Kidney glomerular epithelial cell (primary cell): ENCODE results near the gene PNMA6E.

Experiments
- DNase-seq: peaks from one replicate; lab custom pipeline; 2025; lab: John Stamatoyannopoulos, UW

PNMA6E gene

DNA sequence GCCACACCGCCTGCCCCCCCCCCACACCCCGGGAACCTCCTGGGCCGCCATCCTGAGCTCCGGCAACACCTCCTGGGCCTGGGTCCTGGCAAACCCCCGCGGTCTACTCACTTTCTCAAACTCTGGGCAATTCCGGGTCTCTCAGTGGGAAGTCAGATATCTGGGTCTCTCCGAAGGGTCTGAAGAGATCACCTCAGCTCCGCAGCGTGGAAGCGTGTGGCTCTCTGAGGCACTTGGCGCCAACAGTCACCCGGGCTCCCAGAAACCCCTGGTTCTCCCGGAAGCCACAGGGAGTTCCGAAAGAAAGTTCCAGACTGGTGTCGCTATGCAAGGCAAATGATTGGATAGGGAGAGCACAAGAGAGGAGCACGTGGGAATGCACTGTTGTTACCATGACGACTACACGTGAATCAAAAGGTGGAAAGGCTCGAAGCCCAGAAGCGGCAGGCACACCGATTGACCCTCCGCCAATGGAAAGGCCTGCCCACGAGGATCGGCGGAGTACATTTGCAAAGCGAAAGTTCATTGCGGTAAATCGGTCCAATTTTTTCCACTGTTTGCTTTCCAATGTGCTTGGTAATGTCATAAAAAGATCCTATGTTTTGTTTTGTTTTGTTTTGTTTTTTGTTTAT lies at the start of gene PNMA6E:
Gene PNMA6E (minus strand): TSS at position 218 of the 632 bp plus-strand sequence. CDS start 2,501 bp downstream, outside the sequence.
- DNase-seq = no peak

GRCh38 chrX:153450949-153451277 lies 49.8 kb upstream of the PNMA6E start:
- DNase-seq = no peak

DNA sequence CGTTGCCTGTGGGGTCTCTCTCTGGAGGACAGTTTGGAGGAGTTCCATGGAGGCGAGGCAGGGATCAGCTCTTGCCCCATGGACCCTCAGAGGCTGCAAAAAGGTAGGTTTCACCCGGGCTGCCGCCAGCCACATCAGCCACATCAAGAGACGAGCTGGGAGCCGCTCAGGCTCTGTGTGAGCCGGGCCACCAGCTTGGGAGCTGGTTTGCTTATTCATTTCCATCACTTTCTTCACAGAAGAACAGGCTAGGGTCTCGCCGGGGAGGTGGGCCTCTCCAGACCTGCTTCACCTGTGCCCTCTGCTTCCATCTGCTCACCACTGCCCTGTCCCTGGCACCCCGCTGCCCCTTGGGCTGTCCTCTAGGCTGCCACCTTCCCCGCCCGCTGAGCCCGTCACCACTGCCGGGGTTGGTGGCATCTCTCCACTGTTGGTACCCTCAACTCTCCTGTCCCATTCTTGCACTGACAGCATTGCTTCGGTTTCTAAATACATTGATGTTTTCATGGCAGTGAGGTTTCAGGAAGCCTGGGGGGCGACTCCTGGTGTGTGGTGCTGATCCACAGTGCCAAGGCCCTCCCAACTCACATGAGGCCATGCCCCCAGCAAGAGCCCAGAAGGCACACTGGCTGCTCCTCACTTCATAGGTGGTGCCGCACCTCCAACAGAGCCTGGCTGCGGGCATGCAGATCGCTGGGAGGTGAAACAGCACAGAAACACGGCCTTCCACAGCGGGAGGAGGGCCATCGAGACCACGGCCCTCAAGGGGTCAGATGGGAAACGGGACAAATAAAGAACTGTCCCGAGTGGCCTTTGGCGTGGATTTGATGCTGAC lies 49.2 kb upstream of the PNMA6E start:
- DNase-seq = no peak

DNA sequence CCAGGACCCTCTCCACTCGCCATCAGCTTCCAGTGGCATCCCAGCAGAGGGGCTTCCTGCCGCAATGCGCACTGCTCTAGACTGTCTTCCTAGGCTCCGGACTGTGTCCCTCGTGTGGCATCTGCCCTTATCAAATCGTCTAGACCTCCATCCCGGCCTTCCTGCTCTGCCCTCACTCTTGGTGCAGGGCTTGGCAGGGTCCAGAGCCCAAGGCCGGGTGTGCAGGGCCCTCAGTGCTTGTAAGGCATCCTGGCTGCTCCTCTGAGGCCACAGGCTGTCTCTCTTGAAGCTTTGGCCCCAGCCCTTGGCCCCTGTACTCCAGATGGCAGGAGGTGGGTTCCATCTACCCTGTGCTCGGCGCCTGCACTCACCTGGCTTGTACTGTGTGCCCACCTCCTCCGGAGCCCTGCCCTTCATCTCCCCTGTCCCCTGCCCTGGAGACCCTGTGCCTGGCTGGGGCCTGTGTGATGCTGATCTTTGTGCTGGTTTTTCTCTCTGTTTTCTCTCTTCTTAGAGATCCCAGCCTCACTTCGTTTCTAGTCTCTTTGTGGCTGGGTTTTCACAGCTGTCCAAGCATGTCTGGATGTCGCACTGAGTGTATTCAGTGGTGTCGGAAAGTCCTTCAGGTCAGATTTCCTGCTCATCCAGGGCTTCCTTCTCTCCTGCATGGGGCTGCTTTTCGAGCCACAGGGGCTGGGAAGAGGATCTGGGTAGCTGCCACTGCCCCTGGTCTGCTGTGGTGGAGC lies 48.4 kb upstream of the PNMA6E start:
- DNase-seq = no peak

DNA sequence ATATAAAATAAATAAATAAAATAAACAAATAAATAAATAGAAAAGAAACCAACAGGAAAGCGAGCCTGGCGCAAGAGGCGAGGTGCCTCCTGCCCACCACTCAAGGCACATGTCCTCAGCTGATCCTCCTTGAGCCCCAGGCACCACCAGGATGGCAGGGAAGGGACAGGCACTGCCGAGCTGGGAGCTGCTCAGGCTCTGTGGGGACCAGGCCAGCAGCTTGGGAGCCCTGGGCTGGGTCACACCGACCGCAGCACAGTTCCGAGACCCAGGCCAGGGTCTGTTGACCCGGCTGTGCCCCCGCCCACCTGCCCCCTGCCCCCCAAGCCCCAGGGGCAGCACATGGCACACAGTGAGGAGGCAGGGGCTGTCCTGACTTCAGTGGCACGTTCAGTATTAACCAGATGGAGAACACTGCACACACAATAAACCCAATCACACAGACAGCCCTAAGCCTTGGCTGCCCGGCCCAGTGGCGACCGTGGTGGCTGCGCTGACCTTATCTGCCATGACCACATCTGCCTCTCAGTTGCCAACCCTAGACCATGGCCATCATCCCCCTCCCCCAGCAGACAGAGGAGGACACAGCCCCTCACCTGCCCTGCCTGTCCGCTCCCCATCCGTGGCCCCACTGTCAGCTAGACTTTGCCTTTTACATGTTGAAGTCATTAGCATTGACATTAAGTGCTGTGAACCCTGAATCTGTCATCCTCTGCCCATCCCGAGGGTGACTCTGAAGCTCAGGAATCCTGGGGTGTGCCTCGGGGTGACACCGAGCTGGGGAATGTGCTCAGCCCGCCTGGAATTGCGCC lies 47.6 kb upstream of the PNMA6E start:
- no peak for DNase-seq

DNA sequence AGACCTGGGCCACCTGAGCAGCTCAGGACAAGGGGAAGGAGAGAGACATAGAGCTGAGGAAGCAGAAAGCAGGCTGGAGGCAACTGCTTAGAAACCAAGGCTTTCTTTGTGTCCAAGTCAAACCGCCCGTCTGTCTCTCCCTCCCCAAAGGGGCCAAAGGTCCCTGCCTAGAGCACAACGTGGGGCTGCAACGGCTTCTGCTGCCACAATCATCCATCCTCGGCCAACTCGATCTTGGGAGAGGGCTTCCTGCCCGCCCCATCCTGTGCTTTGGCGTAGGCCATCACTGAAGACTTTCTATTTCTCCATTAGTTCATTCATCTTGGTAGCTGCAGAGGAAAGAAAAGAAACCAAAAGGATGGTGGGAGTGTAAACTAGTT lies 46.4 kb upstream of the PNMA6E start:
- no peak for DNase-seq

DNA sequence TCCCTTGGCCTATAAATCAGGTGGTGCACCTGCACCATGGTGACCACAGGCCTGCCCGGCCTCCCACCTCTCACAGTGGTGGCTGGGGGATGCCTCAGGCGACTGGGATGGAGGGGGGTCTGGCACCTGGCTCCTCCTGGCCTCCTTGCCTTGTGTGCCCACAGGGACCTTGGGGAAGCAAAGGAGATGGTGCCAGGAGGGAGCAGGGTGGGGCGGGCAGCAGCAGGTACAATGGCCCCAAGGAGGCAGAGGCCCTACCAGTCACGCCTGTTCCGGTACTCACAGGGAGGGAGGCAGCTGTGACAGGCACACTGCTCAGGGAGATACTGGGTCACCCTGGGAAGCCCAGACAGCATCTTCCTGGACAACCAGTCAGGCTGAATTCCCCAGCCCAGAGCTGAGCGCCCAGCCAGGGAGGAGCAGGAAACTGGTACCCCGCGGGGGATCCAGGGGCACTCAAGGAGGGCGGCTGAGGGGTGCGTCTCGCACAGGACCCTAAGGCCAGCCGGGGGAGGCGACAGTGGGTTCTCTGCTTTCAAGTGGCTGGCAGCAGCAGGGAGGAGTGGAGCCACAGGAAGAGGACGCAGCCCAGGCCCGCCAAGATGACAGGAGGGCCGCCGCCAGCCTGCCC lies 45.9 kb upstream of the PNMA6E start:
- DNase-seq = no peak

DNA sequence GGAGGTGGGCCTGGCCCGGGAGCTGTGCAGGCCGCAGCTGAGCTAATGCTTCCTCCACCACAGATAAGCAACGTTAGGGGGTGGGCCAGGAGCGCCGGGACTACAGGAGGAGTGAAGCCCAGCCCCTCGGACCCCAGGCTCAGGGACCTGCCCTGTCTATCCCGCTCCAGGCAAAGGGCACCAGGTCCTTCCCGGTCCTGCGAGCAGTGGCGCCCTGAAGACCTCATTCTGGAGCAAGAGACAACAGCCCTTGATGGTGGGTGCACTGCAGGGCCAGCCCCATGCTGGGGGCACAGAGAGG lies 45.4 kb upstream of the PNMA6E start:
- no peak for DNase-seq

DNA sequence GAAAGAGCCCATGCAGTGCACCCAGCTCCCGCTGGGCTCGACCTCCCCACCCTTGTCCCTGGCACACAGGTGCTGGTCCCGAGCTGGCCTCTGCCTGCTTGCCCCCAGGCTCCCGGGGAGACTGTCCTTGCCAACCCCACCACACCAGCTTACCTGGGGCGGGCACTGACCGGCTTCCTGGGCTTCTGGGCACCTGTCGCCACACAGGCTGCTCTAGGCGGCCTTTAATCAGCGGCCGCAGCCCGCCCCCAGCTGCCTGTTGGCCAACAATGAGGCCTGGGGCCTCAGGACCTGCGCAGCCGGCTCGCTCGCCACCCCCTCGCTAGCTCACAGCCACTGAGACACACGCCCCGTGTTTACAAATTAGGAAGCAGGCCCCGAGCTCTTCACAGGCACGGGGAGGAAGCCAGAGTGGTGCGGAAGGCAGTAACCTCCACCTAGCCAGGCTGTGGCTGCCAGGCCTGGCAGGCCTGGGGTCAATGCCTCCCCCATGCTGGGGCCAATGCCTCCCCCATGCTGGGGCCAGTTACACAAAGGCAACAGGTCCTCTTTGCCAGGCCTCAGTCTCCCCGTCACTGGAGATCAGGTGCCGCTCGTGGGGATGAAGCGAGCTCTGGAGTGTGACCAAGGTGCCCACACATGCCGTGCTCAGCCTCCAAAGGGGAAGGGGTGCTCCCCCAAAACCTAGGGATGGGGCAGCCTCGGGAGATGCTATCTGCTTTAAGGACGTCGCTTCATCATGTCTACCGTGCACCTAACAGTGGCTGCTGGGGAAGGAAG lies 44.9 kb upstream of the PNMA6E start, which contains the start of gene TREX2:
Gene TREX2 (minus strand): TSS at position 201 of the 780 bp plus-strand sequence. CDS start 626 bp downstream, outside the sequence.
- DNase-seq = no peak

- no peak for DNase-seq
Measured at GRCh38 chrX:153445106-153445855, 44.1 kb upstream of the PNMA6E start.

DNA sequence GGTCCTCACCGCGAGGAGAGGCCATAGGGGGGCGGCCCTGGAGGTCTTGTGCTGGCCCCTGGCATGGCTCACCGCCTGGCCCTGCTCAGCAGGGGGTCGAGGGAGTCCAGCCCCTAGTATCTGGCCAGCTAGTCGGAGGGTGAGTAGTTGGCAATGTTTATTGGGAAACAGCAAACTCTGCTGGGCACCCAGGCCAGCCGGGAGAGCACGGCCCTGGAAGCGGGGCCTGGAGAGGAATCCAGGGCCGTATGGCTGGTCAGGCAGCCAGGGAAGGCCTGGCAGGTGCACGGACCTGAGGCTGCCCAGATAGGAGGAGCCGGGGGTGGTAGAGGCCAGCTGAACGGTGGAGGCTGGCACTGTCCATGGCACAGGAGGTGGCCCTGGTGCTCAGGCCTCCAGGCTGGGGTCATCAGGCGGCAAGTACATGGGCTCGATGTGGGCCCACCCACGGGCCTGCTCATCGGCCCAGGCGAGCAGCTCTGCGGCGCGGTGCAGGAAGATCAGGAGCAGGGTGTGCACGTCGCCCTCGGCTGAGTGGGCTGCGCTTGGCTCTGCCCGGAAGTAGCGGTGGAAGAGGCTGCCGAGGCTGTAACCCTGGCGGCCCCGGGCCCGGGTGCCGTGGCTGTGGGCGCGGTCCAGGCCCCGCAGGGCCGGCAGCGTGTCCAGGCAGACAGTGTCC lies 43.3 kb upstream of the PNMA6E start:
- DNase-seq = no peak

DNA sequence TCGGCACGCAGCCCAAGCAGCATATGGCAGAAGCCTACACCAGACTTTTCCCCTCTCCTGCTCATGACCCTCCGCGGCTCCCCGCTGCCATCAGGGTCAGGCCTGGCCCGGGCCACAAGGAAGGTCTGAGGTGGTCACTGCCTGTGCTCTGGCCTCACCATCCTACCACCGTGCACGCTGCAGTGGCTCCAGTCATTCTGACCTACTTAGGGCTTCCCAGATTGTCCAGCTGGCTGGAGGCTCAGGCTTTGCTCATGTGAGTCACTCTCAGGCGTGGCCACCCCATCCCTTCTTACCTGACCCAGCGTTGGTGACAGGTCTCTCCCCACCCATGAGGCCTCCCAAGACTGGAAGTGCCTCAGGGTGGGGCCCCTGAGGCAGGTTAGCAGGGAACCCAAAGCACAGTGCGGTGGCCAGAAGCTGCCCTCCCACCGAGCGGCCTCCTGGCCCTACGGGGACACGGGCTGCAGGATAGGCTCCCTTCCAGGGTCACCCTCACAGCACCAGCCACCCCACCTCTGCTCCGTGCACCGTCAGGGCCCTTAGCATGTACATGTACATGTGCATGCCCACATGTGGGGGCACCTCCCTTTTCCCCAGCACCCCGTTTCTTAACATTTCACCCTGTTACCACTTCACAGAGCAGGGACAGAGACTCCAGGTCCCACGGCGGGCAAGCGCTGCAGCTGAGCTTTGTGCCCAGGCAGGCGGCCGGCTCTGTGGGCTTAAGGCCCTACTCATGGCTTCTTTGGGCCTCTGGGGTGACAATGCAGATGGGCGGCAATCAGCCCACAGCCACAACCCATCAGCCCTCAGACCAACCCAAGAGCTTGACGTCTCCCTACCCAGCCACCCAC lies 42.6 kb upstream of the PNMA6E start:
- no peak for DNase-seq

- no peak for DNase-seq
Measured at GRCh38 chrX:153442463-153442862, 41.3 kb upstream of the PNMA6E start.

DNA sequence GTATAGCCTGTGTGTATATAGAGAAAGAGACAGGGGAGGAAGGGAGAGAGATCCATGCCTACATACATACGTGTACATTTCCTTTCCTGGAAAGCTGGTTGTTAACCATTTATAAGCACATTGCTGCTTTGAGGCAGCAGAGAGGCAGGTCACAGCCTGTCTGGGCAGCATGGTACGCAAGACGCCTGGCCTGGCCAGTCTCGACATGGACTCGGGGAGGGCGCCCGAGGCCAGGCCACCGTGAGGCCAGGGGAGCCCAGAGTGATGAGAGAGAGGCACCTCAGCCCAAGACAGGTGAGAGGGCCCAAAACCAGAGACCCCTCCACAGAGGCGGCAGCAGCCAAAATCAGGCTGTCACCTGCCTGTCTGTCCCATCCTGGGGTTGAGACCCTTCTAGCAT lies 40.8 kb upstream of the PNMA6E start:
- DNase-seq = no peak

GRCh38 chrX:153441296-153441695 lies 40.1 kb upstream of the PNMA6E start:
- DNase-seq = no peak

DNA sequence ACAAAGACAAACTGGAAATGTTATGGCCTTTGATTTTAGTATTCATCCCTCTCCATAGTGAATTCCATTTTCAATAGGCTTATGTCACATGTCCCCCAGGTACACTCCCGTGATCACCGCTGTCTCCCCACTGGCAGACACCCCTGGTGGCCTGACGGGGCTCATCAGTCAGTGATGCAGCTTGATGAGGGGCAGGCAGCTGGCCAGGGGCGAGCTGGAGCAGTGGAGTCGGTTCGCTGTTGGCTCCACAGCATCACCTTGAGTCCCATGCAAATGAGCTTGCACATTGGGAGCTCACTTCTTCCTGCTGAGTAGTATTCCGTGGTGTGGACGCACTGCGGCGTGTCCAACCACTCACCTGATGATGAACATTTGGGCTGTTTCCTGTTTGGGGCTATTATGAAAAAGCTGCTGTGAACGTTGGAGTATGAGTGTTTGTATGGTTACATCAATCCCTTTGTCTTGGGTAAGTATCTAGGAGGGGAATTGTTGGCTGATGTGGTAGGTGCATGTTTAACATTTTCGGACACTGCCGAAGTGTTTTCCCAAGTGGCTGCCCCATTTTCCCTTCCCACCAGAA lies 39.5 kb upstream of the PNMA6E start:
- DNase-seq = no peak

- no peak for DNase-seq
Measured at GRCh38 chrX:153439977-153440376, 38.8 kb upstream of the PNMA6E start.

DNA sequence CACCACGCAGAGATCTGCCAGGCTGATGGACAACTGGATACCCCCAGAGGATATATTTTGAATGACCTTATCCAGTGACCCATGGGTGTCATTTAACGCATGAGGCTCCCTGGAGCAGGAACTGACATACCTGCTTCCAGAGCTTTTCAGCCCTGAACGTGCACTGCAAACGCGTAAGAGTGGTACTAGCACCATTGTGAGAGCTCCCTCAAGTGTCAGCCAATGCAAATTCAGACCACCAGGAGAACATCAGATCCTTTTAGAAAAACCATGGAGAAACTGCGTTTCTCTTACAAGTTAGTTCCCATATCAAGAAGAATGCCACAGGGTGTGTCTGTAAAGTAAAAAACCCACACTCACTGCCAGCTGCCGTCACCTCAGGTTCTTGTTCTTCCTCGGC lies 37.4 kb upstream of the PNMA6E start:
- DNase-seq = peak; percentile 11
